Measurements from ENCODE around the gene ANKRD36.
"Not testable (repeated sequence)": the region's sequence is repeated elsewhere in the genome, so short reads cannot be mapped to it uniquely, and the experiment has no call there.

The ANKRD36 gene

DNA sequence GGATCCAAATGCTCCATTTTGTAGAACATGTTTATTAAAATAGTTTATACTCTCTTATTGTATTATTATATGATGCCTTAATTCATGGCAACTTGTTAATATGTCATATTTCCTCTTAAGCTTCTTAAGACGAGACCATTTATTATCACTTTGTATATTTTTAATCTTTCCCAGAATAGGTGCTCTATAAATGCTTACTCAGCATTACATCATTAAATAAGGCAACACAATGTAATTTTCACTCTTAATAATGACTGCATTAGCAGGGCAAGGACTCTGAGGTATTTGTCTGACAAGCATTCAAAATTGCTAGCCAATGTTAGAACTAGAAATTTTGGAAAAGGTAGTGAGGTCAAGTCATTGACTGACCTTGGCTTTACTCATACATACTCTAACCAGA is 180.7 kb downstream of the ANKRD36 start:
- not testable (repeated sequence) for DNase-seq (ENCODE audit: low spot score)

Data from hematopoietic multipotent progenitor cell treated with erythropoietin and hydrocortisone succinate and interleukin-3 and kit ligand, for 17 days (in vitro differentiated cells).